ENCODE measurements around the gene TAS2R43. TPM values are rescaled to one million over a fixed set of nuclear protein-coding genes. Genes with fewer than 3 reads are reported as not detected.
"Not testable (repeated sequence)": the region's sequence is repeated elsewhere in the genome, so short reads cannot be mapped to it uniquely, and the experiment has no call there.

TAS2R43 gene
- polyA plus RNA-seq, 6 donors from 2014 or later = 0.78 TPM; not detected in 5

DNA sequence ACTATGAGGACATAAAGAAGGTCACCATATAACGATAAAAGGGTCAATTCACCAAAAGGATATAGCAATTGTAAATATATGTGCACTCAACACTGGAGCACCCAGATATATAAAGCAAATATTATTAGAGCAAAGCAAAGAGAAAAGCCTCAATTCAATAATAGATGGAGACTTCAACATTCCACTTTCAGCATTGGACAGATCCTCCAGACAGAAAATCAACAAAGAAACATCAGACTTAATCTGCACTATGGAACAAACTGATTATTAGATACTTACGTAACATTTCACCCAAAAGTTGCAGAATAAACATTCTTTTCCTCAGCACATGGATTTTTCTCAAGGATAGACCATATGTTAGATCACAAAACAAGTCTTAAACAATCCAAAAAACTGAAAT lies 50.7 kb downstream of the TAS2R43 start:
- Mint-ChIP-seq H3K9me3 (peaks cover 0 to 11% (median 0%) of the 10 kb centered on the region in 7 donors), H3K36me3 (peaks cover 42 to 63% of the 10 kb centered on the region in 2 donors)
- not testable (repeated sequence) for ATAC-seq (ENCODE audit: low read depth in 2 of 2); H3K27me3 Mint-ChIP-seq; DNase-seq; H3K27ac Mint-ChIP-seq; H3K4me1 Mint-ChIP-seq; H3K4me3 Mint-ChIP-seq

Other genes with a start within 250 kb of the TAS2R43 start
- gene PRR4, start 242.8 kb downstream of the TAS2R43 start, polyA plus RNA-seq (ENCODE audit: low read depth in 6 of 6) = 1 to 10 TPM in 4 of 6 donors, under 1 TPM in 1, not detected in 1; 0.36 to 4.9 (median 1.5) TPM
- gene PRH1, start 208.1 kb downstream of the TAS2R43 start, polyA plus RNA-seq (ENCODE audit: low read depth in 6 of 6) = 10 to 100 TPM in 5 of 6 donors, 1 to 10 TPM in 1; 8.7 to 22.5 (median 11.4) TPM
- gene TAS2R13, start 182.8 kb downstream of the TAS2R43 start, polyA plus RNA-seq (ENCODE audit: low read depth in 6 of 6) = not detected
- gene PRH2, start 163.1 kb downstream of the TAS2R43 start, polyA plus RNA-seq (ENCODE audit: low read depth in 6 of 6) = not detected
- 1 to 10 TPM in 1 of 6 donors, under 1 TPM in 4, not detected in 1; 0.52 to 1.3 (median 0.95) TPM for gene TAS2R14, start 153.1 kb downstream of the TAS2R43 start, polyA plus RNA-seq (ENCODE audit: low read depth in 6 of 6)
- not detected for gene TAS2R50, start 105.4 kb downstream of the TAS2R43 start, polyA plus RNA-seq (ENCODE audit: low read depth in 6 of 6)
- under 1 TPM in 3 of 6 donors, not detected in 3; 0.21 to 0.56 (median 0.25) TPM for gene TAS2R20, start 94.0 kb downstream of the TAS2R43 start, polyA plus RNA-seq (ENCODE audit: low read depth in 6 of 6)
- gene TAS2R19, start 69.7 kb downstream of the TAS2R43 start, polyA plus RNA-seq (ENCODE audit: low read depth in 6 of 6) = under 1 TPM in 3 of 6 donors, not detected in 3; 0.43 to 0.93 (median 0.51) TPM
- under 1 TPM in 2 of 6 donors, not detected in 4; 0.27 to 0.69 TPM for gene TAS2R31, start 60.9 kb downstream of the TAS2R43 start, polyA plus RNA-seq (ENCODE audit: low read depth in 6 of 6)
- gene TAS2R46, start 30.0 kb downstream of the TAS2R43 start, polyA plus RNA-seq (ENCODE audit: low read depth in 6 of 6) = under 1 TPM in 1 of 6 donors, not detected in 5; 0.33 TPM
- gene TAS2R30, start 42.3 kb upstream of the TAS2R43 start, polyA plus RNA-seq (ENCODE audit: low read depth in 6 of 6) = not detected
- gene SMIM10L1, start 78.9 kb upstream of the TAS2R43 start, polyA plus RNA-seq (ENCODE audit: low read depth in 6 of 6) = 10 to 100 TPM in 3 of 6 donors, 1 to 10 TPM in 3; 8.6 to 12.8 (median 9.7) TPM
- not detected for gene TAS2R42, start 94.6 kb upstream of the TAS2R43 start, polyA plus RNA-seq (ENCODE audit: low read depth in 6 of 6)
- gene PRB3, start 177.4 kb upstream of the TAS2R43 start, polyA plus RNA-seq (ENCODE audit: low read depth in 6 of 6) = not detected
- not detected for gene PRB4, start 218.1 kb upstream of the TAS2R43 start, polyA plus RNA-seq (ENCODE audit: low read depth in 6 of 6)